ENCODE results near the gene SLC25A51.

DNA sequence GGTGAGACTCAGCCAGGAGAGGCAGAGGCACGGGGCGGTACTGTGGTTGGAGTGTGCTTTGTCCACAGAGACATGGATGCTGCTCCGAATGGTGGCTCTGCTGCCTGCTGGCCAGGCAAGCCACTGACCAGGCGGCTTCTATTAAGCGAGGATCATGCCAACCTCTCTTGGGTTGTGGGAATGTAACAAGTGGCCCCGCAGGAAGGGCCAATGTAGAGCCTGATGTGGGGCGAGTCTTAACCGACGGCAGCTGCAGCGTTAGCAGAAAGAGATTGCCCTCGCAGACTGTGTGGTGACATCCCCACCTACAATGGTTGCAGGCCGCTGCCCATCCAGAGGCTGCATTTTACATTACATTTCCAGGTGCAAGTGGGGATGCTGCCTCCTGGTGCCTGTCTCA, 46.6 kb upstream of the SLC25A51 start:
- TF ChIP-seq TAF1 (IDR thresholded peaks at IDR 0.05; ENCODE audit: low read depth, low read length) = no peak
- TF ChIP-seq POLR2AphosphoS5 (IDR thresholded peaks at IDR 0.05; ENCODE audit: low read depth, low read length) = no peak
- TF ChIP-seq POLR2A (IDR thresholded peaks at IDR 0.05; ENCODE audit: low read depth, low read length) = no peak
- no peak for TF ChIP-seq SPI1 (IDR thresholded peaks at IDR 0.05; ENCODE audit: low read depth, low read length)
- no peak for TF ChIP-seq POU2F2 (IDR thresholded peaks at IDR 0.05; ENCODE audit: low read depth, low read length)
- no peak for TF ChIP-seq PAX5 (IDR thresholded peaks at IDR 0.05; ENCODE audit: insufficient read depth, low read length, severe bottlenecking)

All from GM12891 (cell line).